Fibroblast of peridontal ligament (primary cell): ENCODE data around the gene HNRNPF.
"Not testable (repeated sequence)": the region's sequence is repeated elsewhere in the genome, so short reads cannot be mapped to it uniquely, and the experiment has no call there.

Experiments
- DNase-seq: peaks from one replicate; pipeline ENCODE4 v3.0.0-alpha.2; 2010; ENCODE audit errors: extremely low read depth

The HNRNPF gene

DNA sequence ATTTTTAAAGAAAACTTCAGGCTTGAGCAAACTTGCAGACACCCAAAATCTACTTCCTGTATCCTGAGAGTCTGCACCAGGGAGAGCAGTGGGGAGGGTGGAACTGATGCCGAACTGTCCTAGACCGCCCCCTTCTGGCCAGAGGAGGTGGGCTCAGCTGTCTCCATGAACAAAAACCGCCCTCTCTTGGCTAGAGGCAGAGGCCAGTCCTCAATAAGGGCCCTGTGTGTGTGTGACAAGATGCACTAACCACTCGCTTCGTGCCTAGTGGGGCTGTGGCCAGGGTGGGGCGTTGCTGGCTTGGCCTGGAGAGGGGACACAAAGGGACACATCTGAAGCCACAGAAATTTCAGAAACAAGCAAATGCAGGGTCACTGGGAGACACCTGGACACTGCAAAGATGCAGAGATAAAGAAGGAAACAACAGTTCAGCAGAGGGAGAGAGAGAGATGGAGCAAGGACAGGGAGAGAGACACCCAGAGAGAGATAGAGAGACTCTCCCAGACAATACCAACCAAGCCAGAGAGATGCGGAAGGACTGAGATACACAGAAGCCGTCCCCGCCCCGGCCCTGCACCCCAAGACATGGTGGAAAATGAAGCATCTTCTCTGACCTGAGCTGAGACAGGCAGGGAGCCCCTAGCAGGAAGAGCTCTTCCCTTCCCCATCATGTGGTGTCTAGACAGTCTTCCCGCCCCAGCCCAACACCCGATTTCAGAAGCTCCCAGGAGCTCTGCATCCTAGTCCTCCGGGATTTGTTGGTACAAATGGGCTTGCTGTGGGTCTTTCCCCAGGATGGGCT lies 60.3 kb downstream of the HNRNPF start:
- DNase-seq, result peak; percentile 71

DNA sequence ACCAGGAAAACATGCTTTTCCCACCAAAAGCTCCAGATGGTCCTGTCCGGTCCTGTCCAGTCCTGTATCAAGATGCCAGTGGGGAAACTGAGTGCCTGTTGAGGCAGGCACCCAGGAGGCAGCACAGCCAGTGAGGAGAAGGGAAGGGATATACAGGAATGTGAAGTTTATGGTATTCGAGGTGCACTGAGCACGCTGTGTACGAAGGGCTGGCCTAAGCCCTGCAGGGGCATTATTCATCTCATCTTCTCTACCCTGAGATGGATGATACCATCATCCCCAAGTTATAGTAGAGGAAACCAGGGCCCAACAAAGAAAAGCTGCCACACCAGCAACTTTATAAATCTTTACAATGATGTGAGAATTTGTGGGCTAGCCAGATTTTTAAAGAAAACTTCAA lies 61.0 kb downstream of the HNRNPF start:
- no peak for DNase-seq

DNA sequence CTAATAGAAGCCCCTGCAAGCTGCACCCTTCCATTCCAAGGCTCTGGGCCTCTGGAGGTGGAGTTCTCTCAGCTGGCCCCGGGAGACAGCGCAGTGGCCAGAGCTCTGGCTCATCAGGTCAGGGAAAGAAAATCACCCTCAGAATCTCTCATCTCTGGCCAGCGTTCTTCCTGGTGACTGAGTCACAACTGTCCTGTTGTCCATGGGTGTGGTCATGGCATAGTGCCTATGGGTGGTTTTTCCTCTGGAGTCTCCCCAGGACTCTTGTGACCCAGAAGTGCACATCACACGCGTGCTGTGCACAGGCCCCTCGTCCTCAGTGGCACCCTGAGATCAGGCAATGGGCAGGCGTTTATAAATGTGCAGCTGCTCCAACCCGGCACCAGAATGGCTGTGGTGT lies 64.9 kb downstream of the HNRNPF start:
- no peak for DNase-seq

DNA sequence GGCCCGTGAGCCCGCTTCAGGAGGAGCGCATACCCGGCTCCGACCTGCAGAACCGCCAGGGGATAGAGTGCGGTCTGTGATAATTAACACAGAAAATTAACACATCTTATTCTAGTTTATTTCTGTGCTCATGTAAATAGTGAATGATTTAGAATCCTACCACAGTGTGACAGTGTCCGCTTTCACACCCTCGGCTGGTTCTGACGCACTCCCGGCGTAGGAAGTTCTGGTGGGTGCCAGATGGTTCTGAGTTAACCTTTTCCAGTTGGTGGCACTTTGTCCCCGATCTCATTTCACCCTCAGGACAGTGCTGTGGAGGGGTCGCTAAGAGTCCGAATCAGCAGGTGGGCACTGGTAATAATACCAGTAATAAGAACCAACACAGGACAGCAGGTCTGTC lies 65.9 kb downstream of the HNRNPF start:
- DNase-seq, result no peak

DNA sequence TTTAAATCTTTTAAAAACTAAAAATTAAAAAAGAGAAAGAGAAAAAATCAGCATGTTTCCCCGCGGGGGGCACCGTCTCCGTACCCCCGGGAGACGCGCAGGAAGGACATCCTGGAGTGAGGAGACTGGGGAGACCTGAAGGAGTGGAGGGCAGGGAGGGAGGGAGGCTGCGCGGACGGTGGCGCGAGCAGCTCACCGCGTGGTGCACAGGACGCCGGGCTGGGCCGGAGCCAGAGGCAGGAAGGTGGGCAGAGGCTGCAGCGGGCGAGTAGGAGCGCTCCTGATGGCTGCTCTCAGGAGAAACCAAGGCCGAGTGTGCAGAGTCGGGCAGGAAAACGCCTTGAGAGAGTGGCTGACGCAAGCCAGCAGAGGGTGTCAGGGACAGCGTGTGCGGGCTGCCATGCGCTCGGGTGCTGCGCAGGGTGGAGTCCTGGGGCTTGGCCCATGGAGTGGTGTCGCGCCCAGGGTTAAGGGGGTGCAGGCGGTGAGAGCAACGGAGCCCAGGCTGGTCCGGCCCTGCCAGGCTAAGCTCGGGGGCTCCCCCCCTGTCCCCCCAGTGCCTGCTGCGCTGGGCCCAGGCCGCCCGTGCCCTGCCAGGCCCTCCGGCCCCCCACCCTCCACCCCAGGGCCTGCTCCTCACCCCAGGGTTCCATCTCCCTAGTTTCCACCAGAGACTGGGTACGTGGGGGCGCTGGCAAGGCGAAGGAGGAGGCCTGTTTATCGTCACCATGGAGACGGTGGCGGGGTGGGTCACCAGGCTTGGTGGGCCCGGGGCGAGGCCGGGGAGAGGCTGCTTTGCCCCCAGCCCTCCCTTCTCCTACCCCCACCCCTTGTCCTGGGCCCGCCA lies 66.5 kb downstream of the HNRNPF start:
- no peak for DNase-seq

DNA sequence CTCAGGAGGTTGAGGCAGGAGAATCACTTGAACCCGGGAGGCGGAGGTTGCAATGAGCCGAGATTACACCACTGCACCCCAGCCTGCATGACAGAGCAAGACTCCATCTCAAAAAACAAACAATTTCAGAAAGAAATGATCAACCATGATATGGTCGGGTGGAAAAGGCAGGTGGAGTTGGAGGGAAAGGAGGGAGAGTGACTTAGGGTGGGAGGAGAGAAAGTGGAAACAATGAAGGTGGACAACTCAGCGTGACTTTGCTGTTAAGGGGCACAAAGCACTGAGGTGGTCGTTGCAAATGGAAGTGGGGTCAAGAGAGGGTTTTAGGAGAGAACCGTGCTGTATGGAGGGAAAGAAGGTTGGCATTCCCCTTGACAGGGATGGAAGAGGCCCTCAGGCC lies 67.5 kb downstream of the HNRNPF start:
- DNase-seq, result no peak

DNA sequence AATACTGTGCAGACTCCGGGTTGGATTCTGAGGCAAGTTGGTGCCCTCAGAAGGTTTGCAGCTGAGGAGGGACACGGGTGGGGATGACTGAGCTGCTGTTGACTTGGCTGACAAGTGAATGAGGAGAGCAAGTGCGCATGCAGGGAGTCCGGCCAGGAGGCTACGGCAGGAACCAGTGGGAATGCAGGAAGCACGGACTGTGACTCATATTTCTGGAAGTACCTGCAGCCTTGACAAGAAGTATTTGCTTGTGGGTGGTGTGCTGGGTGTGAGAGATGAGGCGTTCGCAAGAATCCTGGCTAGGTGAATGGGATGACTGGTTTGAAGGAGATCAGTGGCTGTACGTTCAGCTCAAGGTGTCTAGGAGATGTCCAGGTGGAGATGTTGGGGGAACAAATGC lies 68.4 kb downstream of the HNRNPF start:
- no peak for DNase-seq

DNA sequence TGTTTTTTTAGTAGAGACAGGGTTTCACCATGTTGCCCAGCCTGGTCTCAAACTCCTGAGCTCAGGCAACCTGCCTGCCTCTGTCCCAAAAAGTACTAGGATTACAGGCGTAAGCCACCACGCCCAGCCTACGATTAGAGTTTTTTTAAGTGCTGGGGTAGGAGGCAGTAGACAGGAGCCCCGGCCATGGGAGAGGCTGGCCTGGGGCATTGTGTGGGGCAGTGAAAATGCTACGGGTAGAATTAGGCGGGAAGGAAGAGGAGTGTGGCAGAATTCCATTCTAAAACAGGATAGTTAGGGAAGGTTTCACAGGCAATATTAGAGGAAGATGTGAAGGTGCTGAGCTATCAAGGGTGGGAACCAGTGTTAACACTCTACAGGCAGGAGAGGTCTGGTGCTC lies 68.9 kb downstream of the HNRNPF start:
- no peak for DNase-seq

DNA sequence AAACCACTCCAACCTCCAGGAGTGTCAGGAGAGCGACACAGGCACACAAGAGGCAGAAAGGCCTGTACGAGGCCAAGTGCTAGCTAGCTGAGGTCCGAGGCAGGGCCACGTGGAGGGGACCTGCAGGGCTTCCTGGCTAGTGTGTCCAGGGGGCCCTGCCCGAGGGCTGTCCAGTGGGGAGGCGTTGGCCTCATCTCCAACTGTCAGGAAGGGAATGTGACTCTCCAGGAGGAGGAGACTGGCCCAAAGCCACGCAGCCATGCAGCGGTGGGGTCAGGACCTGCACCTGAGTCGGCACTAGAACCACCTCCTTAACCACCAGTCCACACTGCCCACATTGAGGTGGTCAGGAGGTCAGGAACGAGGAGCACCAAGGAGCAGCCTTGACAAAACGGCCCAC lies 69.8 kb downstream of the HNRNPF start:
- no peak for DNase-seq

DNA sequence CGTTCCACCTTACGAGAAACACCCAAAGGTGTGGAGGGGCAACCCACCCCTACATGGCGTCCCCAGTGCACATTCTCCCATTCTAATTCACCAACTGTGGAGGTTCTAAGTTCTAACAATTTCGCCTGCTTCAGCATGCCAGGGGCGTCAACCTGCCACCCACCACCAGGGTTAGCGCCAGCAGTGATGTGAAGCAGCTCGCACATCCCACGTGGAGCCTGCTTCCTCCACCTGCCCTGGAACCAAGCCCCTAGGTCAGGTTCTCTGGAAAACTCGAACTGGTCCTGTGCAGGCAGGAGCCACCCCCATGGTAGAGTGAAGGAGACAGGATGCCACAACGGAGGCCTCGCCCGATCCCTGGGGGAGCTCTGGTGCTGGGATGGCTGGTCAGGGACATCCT lies 70.9 kb downstream of the HNRNPF start:
- DNase-seq, result no peak

DNA sequence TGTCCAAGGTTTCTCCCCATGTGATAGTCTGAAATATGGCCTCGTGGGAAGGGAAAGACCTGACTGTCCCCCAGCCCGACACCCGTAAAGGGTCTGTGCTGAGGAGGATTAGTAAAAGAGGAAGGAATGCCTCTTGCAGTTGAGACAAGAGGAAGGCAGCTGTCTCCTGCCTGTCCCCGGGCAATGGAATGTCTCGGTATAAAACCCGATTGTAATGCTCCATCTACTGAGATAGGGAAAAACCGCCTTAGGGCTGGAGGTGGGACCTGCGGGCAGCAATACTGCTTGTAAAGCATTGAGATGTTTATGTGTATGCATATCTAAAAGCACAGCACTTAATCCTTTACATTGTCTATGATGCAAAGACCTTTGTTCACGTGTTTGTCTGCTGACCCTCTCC lies 71.5 kb downstream of the HNRNPF start:
- not testable (repeated sequence) for DNase-seq

DNA sequence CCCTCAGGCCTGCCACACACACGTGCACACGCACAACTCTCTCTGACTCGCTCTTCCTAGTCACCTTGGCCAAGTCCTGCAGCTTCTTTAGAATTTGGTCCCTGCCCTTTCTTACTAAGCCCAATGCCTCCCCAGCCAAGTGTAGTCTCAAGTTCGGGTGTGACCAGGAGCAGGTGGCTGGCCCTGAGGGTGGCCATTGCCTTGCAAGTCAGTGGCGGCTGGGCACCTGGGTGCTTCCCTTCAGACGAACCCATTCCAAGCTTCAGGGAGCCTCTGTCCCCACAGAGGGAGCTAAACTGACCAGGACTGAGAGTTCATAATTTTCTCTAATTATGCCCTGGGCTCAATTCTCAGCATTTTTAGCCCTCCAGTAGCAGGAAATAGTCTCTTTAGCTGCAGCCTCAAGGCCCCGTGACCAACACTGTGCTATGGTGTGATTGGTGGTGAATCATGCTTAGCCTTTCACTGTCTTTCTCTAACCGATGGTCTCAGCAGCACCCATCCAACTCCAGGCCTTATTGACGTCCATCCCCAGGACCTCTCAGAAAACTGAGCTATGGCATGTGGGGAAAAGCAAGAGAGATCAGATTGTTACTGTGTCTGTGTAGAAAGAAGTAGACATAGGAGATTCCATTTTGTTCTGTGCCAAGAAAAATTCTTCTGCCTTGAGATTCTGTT lies 72.2 kb downstream of the HNRNPF start:
- no peak for DNase-seq

DNA sequence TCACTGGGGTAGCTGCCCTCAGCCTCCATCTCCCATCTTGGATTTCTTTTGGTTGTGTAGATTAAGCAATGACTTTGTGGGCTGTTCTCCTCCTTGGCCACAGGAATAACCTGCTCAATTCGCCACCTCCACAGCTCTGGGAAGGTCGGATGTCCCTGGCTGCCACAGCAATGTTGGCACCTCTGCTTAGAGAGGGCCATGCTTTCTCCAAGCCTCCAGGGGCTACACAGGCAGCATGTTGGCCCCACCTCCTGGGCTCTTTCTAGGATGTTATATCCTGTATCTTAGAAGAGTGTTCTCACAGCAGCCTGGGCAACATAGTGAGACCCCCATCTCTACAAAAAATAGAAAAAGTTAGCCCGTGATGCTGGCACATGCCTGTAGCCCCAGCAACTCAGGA lies 72.9 kb downstream of the HNRNPF start:
- no peak for DNase-seq
